ENCODE data around the gene BBS5.

Gene BBS5

GRCh38 chr2:169542433-169542832 is 63.1 kb downstream of the BBS5 start:
- no peaks in the 10 kb centered on the region for H3K36me3 ChIP-seq
- no peak overlapping the region for H3K27ac ChIP-seq
- no peak for TF ChIP-seq CTCF (IDR thresholded peaks at IDR 0.05)
- no peaks in the 10 kb centered on the region for H3K9me3 ChIP-seq
- H3K4me1 ChIP-seq (ENCODE audit: control insufficient read depth in 1 of 2, insufficient read depth in 1 of 2, low read depth in 1 of 2, low read length in 1 of 2): no peaks in the 10 kb centered on the region
- H3K4me3 ChIP-seq (ENCODE audit: low read depth in 1 of 2, low read length in 1 of 2): no peak overlapping the region
- H3K27me3 ChIP-seq: no peaks in the 10 kb centered on the region

GRCh38 chr2:169546756-169547155 is 67.5 kb downstream of the BBS5 start:
- H3K27me3 ChIP-seq: no peaks in the 10 kb centered on the region
- no peak overlapping the region for H3K27ac ChIP-seq
- H3K9me3 ChIP-seq: no peaks in the 10 kb centered on the region
- no peaks in the 10 kb centered on the region for H3K4me1 ChIP-seq (ENCODE audit: control insufficient read depth in 1 of 2, insufficient read depth in 1 of 2, low read depth in 1 of 2, low read length in 1 of 2)
- no peak for TF ChIP-seq CTCF (IDR thresholded peaks at IDR 0.05)
- no peaks in the 10 kb centered on the region for H3K36me3 ChIP-seq
- H3K4me3 ChIP-seq (ENCODE audit: low read depth in 1 of 2, low read length in 1 of 2): no peak overlapping the region
